HCT116 (cell line): ENCODE measurements around the gene KRTAP10-9. TPM values are rescaled to one million over a fixed set of nuclear protein-coding genes. Genes with fewer than 3 reads are reported as not detected.
"Not testable (repeated sequence)": the region's sequence is repeated elsewhere in the genome, so short reads cannot be mapped to it uniquely, and the experiment has no call there.

ENCODE experiments used
- ATAC-seq: fragments of 200-7000 bp; cut with Tn5 transposase; 2 replicates; pipeline ENCODE4 v1.9.1; 2020; ENCODE audit warnings: mild to moderate bottlenecking, moderate library complexity
- BruUV-seq: library from RNA; stranded (reverse); fragments of 400-500 nt; replicated peaks from 2 replicates; lab custom pipeline; 2021; lab: Mats Ljungman, UMichigan
- CTCF ChIA-PET: fragments of 300-600 bp; sonication (Branson Sonifier 250); formaldehyde crosslinking; loops from one replicate; lab custom pipeline; 2021; ENCODE audit warnings: antibody characterized with exemption; lab: Charles Lee
- POLR2A ChIA-PET: fragments of 300-600, 350-600 bp; sonication (Branson Sonifier 250); formaldehyde crosslinking; loops from one replicate; lab custom pipeline; 2021; ENCODE audit warnings: antibody characterized with exemption; lab: Charles Lee
- RAD21 ChIA-PET, 2 experiments: fragments of 300-600 bp; sonication (Branson Sonifier 250); formaldehyde crosslinking; loops; one replicate each; lab custom pipeline; 2023; ENCODE audit warnings: low total read pairs in 2 of 2; ENCODE audit not compliant: uncharacterized antibody in 2 of 2, unreplicated experiment in 2 of 2, low non-redundant PET in 1 of 2; lab: Charles Lee
- DNase-seq: peaks from one replicate; pipeline ENCODE4 v3.0.0-alpha.2; 2010; ENCODE audit warnings: low read depth, low spot score
- H2AFZ ChIP-seq: fragments of 200-600 bp; shearing (Covaris generic), sonication (generic); 2 replicates; pipeline ENCODE4 v1.6.1; 2017; ENCODE audit warnings: low read depth, mixed run types, mixed read lengths, antibody characterized with exemption, low read length; ENCODE audit not compliant: poor library complexity, severe bottlenecking
- H3K27ac ChIP-seq: 2 replicates; pipeline ENCODE4 v1.5.1; 2012; ENCODE audit warnings: low read depth, low read length
- H3K27me3 ChIP-seq: fragments of 200-600 bp; sonication (generic); 2 replicates; pipeline ENCODE4 v1.6.1; 2016; ENCODE audit warnings: mixed run types, low read length, mixed read lengths; ENCODE audit not compliant: insufficient read depth
- H3K36me3 ChIP-seq, 2 experiments: fragments of 200-500 bp in 1 of 2; fragments of 200-600 bp in 1 of 2; sonication (Bioruptor generic) in 1 of 2; sonication (generic) in 1 of 2; 2 replicates each; pipeline versions ENCODE4 v1.5.1 to v1.6.1; 2014 to 2016; ENCODE audit warnings: low read length in 2 of 2, inconsistent platforms in 1 of 2, mixed read lengths in 1 of 2, mixed run types in 1 of 2; ENCODE audit not compliant: insufficient read depth in 2 of 2, control insufficient read depth in 1 of 2
- H3K4me1 ChIP-seq, 2 experiments: fragments of 200-600 bp in 1 of 2; sonication (generic) in 1 of 2; 2 replicates each; pipeline versions ENCODE4 v1.5.1 to v1.6.1; 2012 to 2017; ENCODE audit warnings: low read length in 2 of 2, inconsistent platforms in 1 of 2, mild to moderate bottlenecking in 1 of 2, mixed read lengths in 1 of 2, mixed run types in 1 of 2, moderate library complexity in 1 of 2; ENCODE audit not compliant: insufficient read depth in 2 of 2, control insufficient read depth in 1 of 2
- H3K4me2 ChIP-seq: fragments of 200-600 bp; sonication (generic); 2 replicates; pipeline ENCODE4 v1.6.1; 2017; ENCODE audit warnings: mixed run types, low read length, mixed read lengths
- H3K4me3 ChIP-seq, 2 experiments: fragments of 200-600 bp in 1 of 2; sonication (generic) in 1 of 2; replicated peaks in 1 of 2; 2 replicates each; pipeline ENCODE4 v1.5.1; 2011 to 2016; ENCODE audit warnings: low read length in 2 of 2, control low read depth in 1 of 2, low read depth in 1 of 2, mild to moderate bottlenecking in 1 of 2, mixed read lengths in 1 of 2, mixed run types in 1 of 2
- H3K79me2 ChIP-seq: fragments of 200-600 bp; sonication (generic); 2 replicates; pipeline ENCODE4 v1.6.1; 2017; ENCODE audit warnings: mild to moderate bottlenecking, mixed run types, low read length, moderate library complexity, mixed read lengths; ENCODE audit not compliant: insufficient read depth
- H3K9ac ChIP-seq: fragments of 200-600 bp; sonication (generic); 2 replicates; pipeline ENCODE4 v1.6.1; 2016; ENCODE audit warnings: low read length, mixed read lengths
- H3K9me2 ChIP-seq: fragments of 200-600 bp; sonication (generic), shearing (Covaris generic); 2 replicates; pipeline ENCODE4 v1.6.1; 2017; ENCODE audit warnings: mixed run types, mild to moderate bottlenecking, moderate library complexity; ENCODE audit not compliant: insufficient read depth
- H3K9me3 ChIP-seq, 2 experiments: fragments of 200-500 bp in 1 of 2; fragments of 200-600 bp in 1 of 2; sonication (Bioruptor generic) in 1 of 2; sonication (generic) in 1 of 2; 2 replicates each; pipeline ENCODE4 v1.6.1; 2014 to 2017; ENCODE audit warnings: low read length in 2 of 2, mixed read lengths in 2 of 2, inconsistent platforms in 1 of 2, low read depth in 1 of 2, mild to moderate bottlenecking in 1 of 2, mixed run types in 1 of 2, moderate library complexity in 1 of 2; ENCODE audit not compliant: control insufficient read depth in 1 of 2, insufficient read depth in 1 of 2
- H4K20me1 ChIP-seq: fragments of 200-600 bp; sonication (generic), shearing (Covaris generic); 2 replicates; pipeline ENCODE4 v1.6.1; 2017; ENCODE audit warnings: mixed run types, mild to moderate bottlenecking, moderate library complexity; ENCODE audit not compliant: insufficient read depth
- CBX3 ChIP-seq: IDR thresholded peaks from 2 replicates; pipeline ENCODE4 v1.6.1; 2012; ENCODE audit warnings: low read depth
- EZH2 ChIP-seq: fragments of 200-600 bp; sonication (generic); IDR thresholded peaks from 2 replicates; pipeline ENCODE4 v1.6.1; 2017; ENCODE audit warnings: antibody characterized with exemption, mixed run types
- POLR2A ChIP-seq: IDR thresholded peaks from 2 replicates; pipeline ENCODE4 v1.7.0; 2011; ENCODE audit warnings: borderline replicate concordance; ENCODE audit not compliant: insufficient read depth, insufficient read length; ENCODE audit errors: extremely low read depth
- POLR2AphosphoS5 ChIP-seq: IDR thresholded peaks from 2 replicates; pipeline ENCODE4 v1.6.1; 2011; ENCODE audit warnings: mild to moderate bottlenecking, low read depth, low read length, moderate library complexity
- RAD21 ChIP-seq: IDR thresholded peaks from 2 replicates; pipeline ENCODE4 v1.6.1; 2012; ENCODE audit warnings: low read depth, mild to moderate bottlenecking
- TCF7L2 ChIP-seq: IDR thresholded peaks from 2 replicates; pipeline ENCODE4 v1.7.0; 2011; ENCODE audit warnings: borderline replicate concordance, inconsistent platforms; ENCODE audit not compliant: insufficient read depth, insufficient read length; ENCODE audit errors: extremely low read depth
- ZFX ChIP-seq: fragments of 450-650 bp; IDR thresholded peaks from 2 replicates; pipeline ENCODE4 v1.6.1; 2017
- ZNF274 ChIP-seq: fragments of 200-500 bp; sonication (Bioruptor generic); IDR thresholded peaks from 2 replicates; pipeline ENCODE4 v1.6.1; 2014; ENCODE audit warnings: mild to moderate bottlenecking, low read depth, low read length, inconsistent platforms
- intact Hi-C: fragments of 100-400 bp; cut with micrococcal nuclease; formaldehyde crosslinking; loops from 2 replicates; pipeline ENCODE4 v1.10.0; 2022
- total RNA-seq: library from RNA; stranded (reverse); gene quantifications from one replicate; pipeline ENCODE4 v1.2.1, GENCODE V29; 2021; ENCODE audit not compliant: unreplicated experiment

Gene KRTAP10-9
- total RNA-seq, 1 experiment from 2014 or later, result not detected

DNA sequence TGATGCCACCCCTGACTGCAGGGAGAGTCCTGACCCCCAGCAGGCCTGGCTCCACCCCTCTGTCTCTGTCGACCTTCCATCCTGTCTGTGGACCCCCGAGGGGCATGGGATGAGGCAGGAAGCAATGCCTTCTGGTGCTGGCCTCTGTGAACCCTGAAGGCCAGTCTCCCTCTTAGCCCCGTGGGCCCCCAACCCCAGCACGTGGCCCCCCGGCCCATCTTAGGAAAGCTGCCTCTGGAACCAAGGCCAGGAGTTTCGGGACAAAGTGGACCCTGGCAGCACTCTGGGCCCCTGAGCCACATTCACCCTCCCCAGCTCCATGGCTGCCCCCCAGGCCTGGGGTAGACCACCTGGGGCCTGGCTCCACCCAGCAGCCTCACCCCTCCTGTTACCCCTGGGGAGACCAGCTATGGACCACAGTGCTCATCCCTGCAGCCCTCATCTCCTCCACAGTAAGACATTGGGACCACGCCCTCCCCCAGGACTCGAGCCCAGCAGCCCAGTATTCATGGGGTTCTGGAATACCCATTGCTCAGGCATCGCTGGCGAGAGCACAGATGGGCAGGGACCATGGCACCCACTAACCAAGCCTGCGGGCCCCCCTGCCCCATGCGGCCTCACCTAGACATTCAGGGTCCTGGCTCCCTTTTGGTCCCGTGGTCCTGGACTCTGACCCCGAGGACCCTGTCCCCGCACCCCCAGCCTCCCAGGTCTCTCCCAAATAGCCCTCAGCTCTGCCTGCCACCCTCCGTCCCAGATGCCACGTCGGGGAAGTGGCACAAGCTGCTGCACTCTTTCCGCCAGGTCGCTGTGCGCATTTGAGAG, 11.8 kb downstream of the KRTAP10-9 start:
- H3K79me2 ChIP-seq, H3K9ac ChIP-seq, H3K27ac ChIP-seq, H3K4me2 ChIP-seq, H3K9me2 ChIP-seq, H3K36me3 ChIP-seq, POLR2A ChIA-PET, H3K4me1 ChIP-seq, CTCF ChIA-PET, H2AFZ ChIP-seq, DNase-seq, BruUV-seq, H3K9me3 ChIP-seq, H4K20me1 ChIP-seq, RAD21 ChIA-PET, H3K27me3 ChIP-seq, H3K4me3 ChIP-seq, intact Hi-C loops, ATAC-seq: not testable (repeated sequence)

DNA sequence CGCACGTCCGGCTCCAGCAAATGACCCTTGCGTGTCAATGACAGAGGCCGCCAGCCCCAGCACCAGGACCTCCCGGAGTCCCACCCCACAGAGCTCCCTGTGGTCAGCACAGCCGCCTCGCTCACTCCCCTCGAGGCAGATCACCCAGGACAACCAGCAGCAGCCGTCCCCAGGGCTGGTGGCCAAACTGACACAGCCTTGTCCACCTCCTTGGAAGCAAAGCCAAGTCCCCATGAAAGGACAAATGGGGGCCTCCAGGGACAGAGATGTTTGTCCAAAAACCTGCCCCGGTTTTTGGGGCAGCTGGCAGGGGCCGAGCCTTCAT, 12.4 kb downstream of the KRTAP10-9 start:
- Histone ChIP-seq H3K9ac (no peak overlapping the region), H3K4me1 (no peaks in the 10 kb centered on the region), H3K4me3 (no peak overlapping the region), H3K79me2 (no peaks in the 10 kb centered on the region), H3K27ac (no peak overlapping the region), H3K9me2 (no peaks in the 10 kb centered on the region), H3K36me3 (no peaks in the 10 kb centered on the region), H3K27me3 (peaks cover 6% of the 10 kb centered on the region; the same call in 1 of the 2 replicates), H2AFZ (no peak overlapping the region), H3K9me3 (peaks cover 6 to 8% of the 10 kb centered on the region in 2 experiments; a peak in 2 of 4 replicates), H4K20me1 (no peaks in the 10 kb centered on the region), H3K4me2 (no peak overlapping the region)
- ATAC-seq (no peak), DNase-seq (no peak)
- ChIA-PET POLR2A (no interaction called here), CTCF (no interaction called here), RAD21 (no interaction called here)
- intact Hi-C loops, result no loop called here
- BruUV-seq, result no TSS peak
- TF ChIP-seq POLR2A (no peak), ZNF274 (no peak), ZFX (no peak), POLR2AphosphoS5 (no peak), CBX3 (no peak), EZH2 (no peak), TCF7L2 (no peak), RAD21 (no peak)
